SU-DHL-6 (cell line): ENCODE measurements around the gene IGSF21.

Experiments
- EZH2phosphoT487 ChIP-seq: fragments of 200-600 bp; sonication (generic), shearing (Covaris generic); conservative IDR thresholded peaks from 2 replicates; pipeline ENCODE4 v1.6.1; 2018; ENCODE audit warnings: mild to moderate bottlenecking, antibody characterized with exemption, low read length, moderate library complexity, mixed read lengths
- TF ChIP-seq, protein P1 (sequence below): fragments of 200-600 bp; sonication (generic); IDR thresholded peaks from one replicate; pipeline ENCODE4 v1.5.1; 2017; ENCODE audit warnings: antibody characterized with exemption, mild to moderate bottlenecking, low read length, moderate library complexity; ENCODE audit not compliant: insufficient read depth, poor library complexity, severe bottlenecking

DNA sequence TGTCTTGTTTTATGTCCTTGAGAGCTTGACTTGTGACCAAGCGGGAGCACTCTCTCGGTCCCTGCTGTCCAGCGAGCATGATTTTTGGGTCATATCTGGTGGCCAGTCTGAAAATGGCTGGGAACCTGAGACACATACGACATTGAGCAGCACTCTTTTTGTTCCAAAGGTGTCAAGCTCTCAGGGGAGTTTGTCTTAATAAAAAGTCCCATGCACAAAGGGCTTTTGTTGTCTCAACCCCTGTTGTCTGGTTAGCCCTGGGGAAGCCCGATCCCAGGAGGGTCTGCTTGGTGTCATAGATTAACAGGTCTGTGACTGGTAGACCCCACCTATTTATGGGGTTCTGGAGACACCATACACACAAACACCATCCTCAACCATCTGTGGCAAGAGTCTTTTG is 315.4 kb downstream of the IGSF21 start:
- TF ChIP-seq, protein P1, sequence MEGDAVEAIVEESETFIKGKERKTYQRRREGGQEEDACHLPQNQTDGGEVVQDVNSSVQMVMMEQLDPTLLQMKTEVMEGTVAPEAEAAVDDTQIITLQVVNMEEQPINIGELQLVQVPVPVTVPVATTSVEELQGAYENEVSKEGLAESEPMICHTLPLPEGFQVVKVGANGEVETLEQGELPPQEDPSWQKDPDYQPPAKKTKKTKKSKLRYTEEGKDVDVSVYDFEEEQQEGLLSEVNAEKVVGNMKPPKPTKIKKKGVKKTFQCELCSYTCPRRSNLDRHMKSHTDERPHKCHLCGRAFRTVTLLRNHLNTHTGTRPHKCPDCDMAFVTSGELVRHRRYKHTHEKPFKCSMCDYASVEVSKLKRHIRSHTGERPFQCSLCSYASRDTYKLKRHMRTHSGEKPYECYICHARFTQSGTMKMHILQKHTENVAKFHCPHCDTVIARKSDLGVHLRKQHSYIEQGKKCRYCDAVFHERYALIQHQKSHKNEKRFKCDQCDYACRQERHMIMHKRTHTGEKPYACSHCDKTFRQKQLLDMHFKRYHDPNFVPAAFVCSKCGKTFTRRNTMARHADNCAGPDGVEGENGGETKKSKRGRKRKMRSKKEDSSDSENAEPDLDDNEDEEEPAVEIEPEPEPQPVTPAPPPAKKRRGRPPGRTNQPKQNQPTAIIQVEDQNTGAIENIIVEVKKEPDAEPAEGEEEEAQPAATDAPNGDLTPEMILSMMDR: no peak
- no peak for TF ChIP-seq EZH2phosphoT487
